ENCODE data around the gene PAPSS1. TPM values are rescaled to one million over a fixed set of nuclear protein-coding genes. Genes with fewer than 3 reads are reported as not detected.

PAPSS1 gene
- total and polyA plus RNA-seq, 2 experiments from 2014 or later, result 69.6 to 69.9 TPM

DNA sequence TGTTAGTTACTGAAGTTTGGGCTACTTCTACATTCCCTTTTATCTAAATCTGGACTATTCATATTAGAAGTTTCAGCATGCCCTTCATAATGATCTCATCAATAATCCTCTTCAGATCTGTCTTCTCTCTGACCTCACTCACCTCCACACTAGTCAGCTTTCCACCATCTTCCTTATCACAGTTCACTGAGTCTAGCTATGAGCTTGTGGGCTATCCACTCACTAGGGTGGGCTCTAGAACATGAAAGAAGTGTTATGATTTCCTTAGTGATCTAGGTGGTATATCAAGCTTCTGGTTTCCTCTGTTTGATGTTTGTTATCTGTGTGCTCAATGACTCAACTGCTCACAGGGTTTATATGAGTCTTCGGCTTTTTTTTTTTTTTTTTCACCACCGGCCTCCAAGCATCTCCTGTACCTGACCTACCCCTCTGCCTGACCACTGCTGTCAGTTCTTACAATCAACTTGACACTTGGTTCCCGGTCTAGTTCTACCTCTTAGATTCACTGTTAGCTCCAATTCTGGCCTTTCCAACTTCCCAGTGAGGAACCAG, 103.1 kb downstream of the PAPSS1 start:
- H3K9ac ChIP-seq, result no peak overlapping the region
- H3K9me2 ChIP-seq (ENCODE audit: insufficient read depth), result peaks cover 3% of the 10 kb centered on the region; the same call in 1 of the 2 replicates
- 91 to 97% methylated on average over 3 of the region's 3 CpGs for WGBS, 2 experiments (ENCODE audit: low coverage in 1 of 2, low lambda C conversion rate in 2 of 2, missing lambda C conversion rate in 2 of 2)
- H3F3A ChIP-seq (ENCODE audit: insufficient read depth), result peaks cover 44% of the 10 kb centered on the region
- no peaks in the 10 kb centered on the region for H3K36me3 ChIP-seq (ENCODE audit: low read depth)
- H3K4me3 ChIP-seq, result no peak overlapping the region
- H3K9me3 ChIP-seq (ENCODE audit: low read depth), result no peaks in the 10 kb centered on the region
- in situ Hi-C loops (cut with MboI), result no loop called here
- H3K27me3 ChIP-seq (replicated peaks; ENCODE audit: insufficient read depth), result no peaks in the 10 kb centered on the region
- H4K20me1 ChIP-seq (ENCODE audit: insufficient read depth), result no peaks in the 10 kb centered on the region
- H3K4me1 ChIP-seq (ENCODE audit: insufficient read depth), result peaks cover 32% of the 10 kb centered on the region
- no peak overlapping the region for H3K4me2 ChIP-seq (ENCODE audit: unreplicated experiment)
- H3K79me2 ChIP-seq (ENCODE audit: insufficient read depth), result no peaks in the 10 kb centered on the region
- H2AFZ ChIP-seq, result no peak overlapping the region
- no peak for TF ChIP-seq EZH2 (IDR thresholded peaks at IDR 0.05; ENCODE audit: insufficient read depth, poor library complexity, severe bottlenecking)
- no peak for TF ChIP-seq EZH2phosphoT487 (IDR thresholded peaks at IDR 0.05; ENCODE audit: insufficient read depth, low read depth)
- no peak for DNase-seq
- H3K27ac ChIP-seq, result no peak overlapping the region

DNA sequence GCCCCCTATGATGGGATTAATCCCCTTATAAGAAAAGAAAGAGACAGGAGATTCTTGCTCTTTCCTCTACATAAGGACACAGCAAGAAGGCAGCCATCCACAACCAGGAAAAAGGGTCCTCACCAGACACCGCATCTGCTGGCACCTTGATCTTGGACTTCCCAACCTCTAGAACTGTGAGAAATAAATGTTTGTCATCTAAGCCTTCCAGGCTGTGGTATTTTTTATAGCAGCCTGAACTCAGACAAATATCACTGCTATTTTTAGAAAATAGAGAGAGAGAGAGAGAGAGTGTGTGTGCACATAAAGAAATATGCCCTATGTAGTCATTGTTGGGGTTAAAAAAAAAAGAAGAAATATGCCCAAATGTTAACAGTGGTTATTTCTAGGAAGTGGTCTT, 104.2 kb downstream of the PAPSS1 start:
- Histone ChIP-seq H3K36me3 (ENCODE audit: low read depth) (no peaks in the 10 kb centered on the region), H3K9me2 (ENCODE audit: insufficient read depth) (peaks cover 3% of the 10 kb centered on the region; the same call in 1 of the 2 replicates), H3F3A (ENCODE audit: insufficient read depth) (peaks cover 39% of the 10 kb centered on the region), H3K9me3 (ENCODE audit: low read depth) (no peaks in the 10 kb centered on the region), H3K27me3 (replicated peaks; ENCODE audit: insufficient read depth) (no peaks in the 10 kb centered on the region), H4K20me1 (ENCODE audit: insufficient read depth) (no peaks in the 10 kb centered on the region), H3K9ac (no peak overlapping the region), H3K4me1 (ENCODE audit: insufficient read depth) (peaks cover 32% of the 10 kb centered on the region), H3K4me3 (no peak overlapping the region), H2AFZ (no peak overlapping the region), H3K79me2 (ENCODE audit: insufficient read depth) (no peaks in the 10 kb centered on the region), H3K4me2 (ENCODE audit: unreplicated experiment) (no peak overlapping the region), H3K27ac (no peak overlapping the region)
- in situ Hi-C loops (cut with MboI), result no loop called here
- no peak for TF ChIP-seq EZH2phosphoT487 (IDR thresholded peaks at IDR 0.05; ENCODE audit: insufficient read depth, low read depth)
- TF ChIP-seq EZH2 (IDR thresholded peaks at IDR 0.05; ENCODE audit: insufficient read depth, poor library complexity, severe bottlenecking), result no peak
- 100% methylated on average over 1 of the region's 1 CpG for WGBS, 2 experiments (ENCODE audit: low coverage in 1 of 2, low lambda C conversion rate in 2 of 2, missing lambda C conversion rate in 2 of 2)
- no peak for DNase-seq

DNA sequence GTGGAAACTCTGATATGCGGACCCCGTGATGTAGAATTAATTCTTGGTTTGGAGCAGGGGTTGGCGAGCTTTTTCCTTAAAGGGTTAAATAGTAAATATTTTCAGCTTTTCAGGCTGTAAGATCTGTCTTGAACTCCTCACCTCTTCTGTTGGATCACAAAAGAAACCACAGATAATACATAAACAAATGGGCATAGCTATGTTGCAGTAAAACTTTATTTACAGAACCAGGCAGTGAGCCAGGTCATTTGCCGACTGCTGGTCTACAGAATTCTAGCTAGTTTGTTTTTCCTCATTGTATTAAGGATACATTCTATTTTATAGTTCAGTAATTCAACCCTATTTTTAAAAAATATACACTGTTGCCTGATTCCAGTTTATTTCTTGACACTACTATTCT, 116.6 kb downstream of the PAPSS1 start:
- 85 to 86% methylated on average over 4 of the region's 4 CpGs for WGBS, 2 experiments (ENCODE audit: low coverage in 1 of 2, low lambda C conversion rate in 2 of 2, missing lambda C conversion rate in 2 of 2)
- Histone ChIP-seq H2AFZ (0 out of 2 replicates have a peak overlapping the region, but pooled peaks have one; percentile 24), H3K4me2 (ENCODE audit: unreplicated experiment) (no peak overlapping the region), H3F3A (ENCODE audit: insufficient read depth) (peaks cover 11% of the 10 kb centered on the region; the same call in 1 of the 2 replicates), H3K4me3 (no peak overlapping the region), H4K20me1 (ENCODE audit: insufficient read depth) (no peaks in the 10 kb centered on the region), H3K9me2 (ENCODE audit: insufficient read depth) (no peaks in the 10 kb centered on the region), H3K27me3 (replicated peaks; ENCODE audit: insufficient read depth) (no peaks in the 10 kb centered on the region), H3K79me2 (ENCODE audit: insufficient read depth) (no peaks in the 10 kb centered on the region), H3K36me3 (ENCODE audit: low read depth) (no peaks in the 10 kb centered on the region), H3K9me3 (ENCODE audit: low read depth) (no peaks in the 10 kb centered on the region), H3K4me1 (ENCODE audit: insufficient read depth) (peaks cover 28% of the 10 kb centered on the region), H3K9ac (no peak overlapping the region), H3K27ac (no peak overlapping the region)
- DNase-seq, result peak; percentile 4
- TF ChIP-seq EZH2phosphoT487 (IDR thresholded peaks at IDR 0.05; ENCODE audit: insufficient read depth, low read depth) (no peak), EZH2 (IDR thresholded peaks at IDR 0.05; ENCODE audit: insufficient read depth, poor library complexity, severe bottlenecking) (no peak)
- in situ Hi-C loops (cut with MboI), result no loop called here

GRCh38 chr4:107600983-107601382, 119.1 kb downstream of the PAPSS1 start:
- H3K4me1 ChIP-seq (ENCODE audit: insufficient read depth), result peaks cover 28% of the 10 kb centered on the region
- no peaks in the 10 kb centered on the region for H3K27me3 ChIP-seq (replicated peaks; ENCODE audit: insufficient read depth)
- H3K9ac ChIP-seq, result peak overlapping the region; percentile 22; the same call in 1 of the 2 replicates
- H3F3A ChIP-seq (ENCODE audit: insufficient read depth), result peaks cover 11% of the 10 kb centered on the region; the same call in 1 of the 2 replicates
- H3K4me2 ChIP-seq (ENCODE audit: unreplicated experiment), result peak overlapping the region; percentile 69
- TF ChIP-seq EZH2 (IDR thresholded peaks at IDR 0.05; ENCODE audit: insufficient read depth, poor library complexity, severe bottlenecking), result no peak
- no peak for TF ChIP-seq EZH2phosphoT487 (IDR thresholded peaks at IDR 0.05; ENCODE audit: insufficient read depth, low read depth)
- H4K20me1 ChIP-seq (ENCODE audit: insufficient read depth), result no peaks in the 10 kb centered on the region
- H3K9me2 ChIP-seq (ENCODE audit: insufficient read depth), result no peaks in the 10 kb centered on the region
- DNase-seq, result peak; percentile 2
- no peaks in the 10 kb centered on the region for H3K79me2 ChIP-seq (ENCODE audit: insufficient read depth)
- no peaks in the 10 kb centered on the region for H3K36me3 ChIP-seq (ENCODE audit: low read depth)
- peak overlapping the region; percentile 72 for H2AFZ ChIP-seq
- H3K9me3 ChIP-seq (ENCODE audit: low read depth), result no peaks in the 10 kb centered on the region
- in situ Hi-C loops (cut with MboI), result no loop called here
- peak overlapping the region; percentile 65 for H3K27ac ChIP-seq
- H3K4me3 ChIP-seq, result no peak overlapping the region

Measured in GM23248 (cell line).